GM10248 (cell line): ENCODE results near the gene FYN.

Experiments used
- CTCF ChIA-PET: fragments of 300-600 bp; sonication (Branson Sonifier 250); formaldehyde crosslinking; extraction: SDS; loops from one replicate; lab custom pipeline; 2021; ENCODE audit warnings: antibody characterized with exemption; lab: Yijun Ruan, JAX
- POLR2A ChIA-PET: fragments of 350-650 bp; sonication (Branson Sonifier 250); formaldehyde crosslinking; extraction: SDS; loops from one replicate; lab custom pipeline; 2020; ENCODE audit warnings: antibody characterized with exemption; lab: Yijun Ruan, JAX
- DNase-seq: peaks from one replicate; pipeline ENCODE4 v3.0.0; 2012; ENCODE audit errors: extremely low spot score
- CTCF ChIP-seq: IDR thresholded peaks from 2 replicates; pipeline ENCODE4 v1.5.1; 2012; ENCODE audit warnings: mild to moderate bottlenecking, low read depth; ENCODE audit errors: extremely low read depth, missing control alignments, control extremely low read depth

The FYN gene

GRCh38 chr6:111617149-111617548 lies 256.1 kb downstream of the FYN start:
- TF ChIP-seq CTCF, result no peak
- POLR2A ChIA-PET, result no interaction called here
- CTCF ChIA-PET, result no interaction called here
- DNase-seq, result no peak

- CTCF ChIA-PET, result no interaction called here
- TF ChIP-seq CTCF, result no peak
- no peak for DNase-seq
- POLR2A ChIA-PET, result no interaction called here
Observed at GRCh38 chr6:111615916-111616612, 257.2 kb downstream of the FYN start.

GRCh38 chr6:111614833-111615582 lies 258.2 kb downstream of the FYN start:
- no peak for TF ChIP-seq CTCF
- ChIA-PET CTCF (interaction anchor here (0.7 to 1.4 kb wide), 3 partner anchors 10 to 427 kb away, joined by 3 read pairs; no protein-coding TSS in a partner anchor), POLR2A (interaction anchor here (1.2 kb wide), 1 partner anchor 10 kb away, joined by 4 read pairs; the partner anchor contains the start of gene TRAF3IP2)
- no peak for DNase-seq

GRCh38 chr6:111612379-111612778 lies 260.9 kb downstream of the FYN start:
- DNase-seq, result no peak
- no peak for TF ChIP-seq CTCF
- POLR2A ChIA-PET, result no interaction called here
- CTCF ChIA-PET, result no interaction called here

GRCh38 chr6:111610548-111611172 lies 262.6 kb downstream of the FYN start:
- ChIA-PET CTCF (no interaction called here), POLR2A (no interaction called here)
- no peak for DNase-seq
- TF ChIP-seq CTCF, result no peak
